HEK293 (cell line): ENCODE results near the gene SMIM14.

ENCODE experiments used
- CTCF ChIA-PET: fragments of 350-600 bp; formaldehyde crosslinking; extraction: SDS; loops from one replicate; lab custom pipeline; 2021; ENCODE audit warnings: antibody characterized with exemption; lab: Yijun Ruan, JAX
- POLR2A ChIA-PET: fragments of 300-600 bp; formaldehyde crosslinking; extraction: SDS; loops from one replicate; lab custom pipeline; 2020; ENCODE audit warnings: antibody characterized with exemption, inconsistent platforms; lab: Yijun Ruan, JAX
- H3K27ac ChIP-seq: fragments of 200-500 bp; sonication (Bioruptor generic); 2 replicates; pipeline ENCODE4 v1.5.1; 2014; ENCODE audit warnings: low read depth, low read length, control low read depth, inconsistent platforms; ENCODE audit errors: extremely low read depth
- H3K36me3 ChIP-seq, 2 experiments: fragments of 200-500 bp in 1 of 2; sonication (Bioruptor generic) in 1 of 2; 1 replicate in 1 of 2; 2 replicates in 1 of 2; pipeline ENCODE4 v1.5.1; 2014 to 2017; ENCODE audit warnings: inconsistent platforms in 2 of 2, low read length in 2 of 2; ENCODE audit not compliant: control insufficient read depth in 2 of 2, insufficient read depth in 1 of 2
- H3K4me1 ChIP-seq: fragments of 200-500 bp; sonication (Bioruptor generic); 2 replicates; pipeline ENCODE4 v1.5.1; 2014; ENCODE audit warnings: mild to moderate bottlenecking, low read length, inconsistent platforms; ENCODE audit not compliant: control insufficient read depth, insufficient read depth
- H3K4me3 ChIP-seq: 2 replicates; pipeline ENCODE4 v1.5.1; 2011; ENCODE audit warnings: low read depth, mild to moderate bottlenecking, control low read depth, low read length, moderate library complexity
- H3K9me3 ChIP-seq: fragments of 200-500 bp; sonication (Bioruptor generic); 2 replicates; pipeline ENCODE4 v1.5.1; 2014; ENCODE audit warnings: low read depth, low read length, inconsistent platforms; ENCODE audit not compliant: control insufficient read depth, insufficient read depth
- BCL11A ChIP-seq: fragments of 450-650 bp; formaldehyde crosslinking; IDR thresholded peaks from 2 replicates; pipeline ENCODE4 v1.5.1; 2016; ENCODE audit warnings: low read depth, missing biosample characterization, missing genetic modification characterization
- ELK4 ChIP-seq: IDR thresholded peaks from 2 replicates; pipeline ENCODE4 v1.6.1; 2011; ENCODE audit warnings: mild to moderate bottlenecking, low read depth, low read length, borderline replicate concordance
- KLF1 ChIP-seq: fragments of 450-650 bp; formaldehyde crosslinking; IDR thresholded peaks from 2 replicates; pipeline ENCODE4 v1.5.1; 2016; ENCODE audit warnings: missing biosample characterization, missing genetic modification characterization
- OSR2 ChIP-seq: fragments of 450-650 bp; formaldehyde crosslinking; IDR thresholded peaks from 2 replicates; pipeline ENCODE4 v1.5.1; 2016; ENCODE audit warnings: missing biosample characterization, missing genetic modification characterization
- PATZ1 ChIP-seq: fragments of 450-650 bp; formaldehyde crosslinking; IDR thresholded peaks from 2 replicates; pipeline ENCODE4 v1.5.1; 2016; ENCODE audit warnings: missing biosample characterization, missing genetic modification characterization
- PRDM6 ChIP-seq: fragments of 450-650 bp; formaldehyde crosslinking; IDR thresholded peaks from 2 replicates; pipeline ENCODE4 v1.5.1; 2017; ENCODE audit warnings: missing biosample characterization, missing genetic modification characterization
- WT1 ChIP-seq: fragments of 450-650 bp; formaldehyde crosslinking; IDR thresholded peaks from 2 replicates; pipeline ENCODE4 v1.5.1; 2016; ENCODE audit warnings: missing biosample characterization, missing genetic modification characterization
- ZEB2 ChIP-seq: fragments of 450-650 bp; formaldehyde crosslinking; IDR thresholded peaks from 2 replicates; pipeline ENCODE4 v1.5.1; 2016; ENCODE audit warnings: missing biosample characterization, missing genetic modification characterization
- ZFP41 ChIP-seq: fragments of 450-650 bp; formaldehyde crosslinking; IDR thresholded peaks from 2 replicates; pipeline ENCODE4 v1.5.1; 2016; ENCODE audit warnings: missing biosample characterization, missing genetic modification characterization, borderline replicate concordance
- ZNF114 ChIP-seq: fragments of 450-650 bp; formaldehyde crosslinking; IDR thresholded peaks from 2 replicates; pipeline ENCODE4 v1.5.0; 2017; ENCODE audit warnings: missing biosample characterization, missing genetic modification characterization
- ZNF350 ChIP-seq: fragments of 450-650 bp; formaldehyde crosslinking; IDR thresholded peaks from 2 replicates; pipeline ENCODE4 v1.5.0; 2017; ENCODE audit warnings: missing biosample characterization, mild to moderate bottlenecking, missing genetic modification characterization
- ZNF514 ChIP-seq: fragments of 450-650 bp; formaldehyde crosslinking; IDR thresholded peaks from 2 replicates; pipeline ENCODE4 v1.5.1; 2016; ENCODE audit warnings: missing biosample characterization, missing genetic modification characterization
- ZNF530 ChIP-seq: fragments of 450-650 bp; formaldehyde crosslinking; IDR thresholded peaks from 2 replicates; pipeline ENCODE4 v1.5.1; 2016; ENCODE audit warnings: low read depth, missing biosample characterization, missing genetic modification characterization
- ZNF558 ChIP-seq: fragments of 450-650 bp; formaldehyde crosslinking; IDR thresholded peaks from 2 replicates; pipeline ENCODE4 v1.5.1; 2016; ENCODE audit warnings: missing biosample characterization, missing genetic modification characterization
- ZNF580 ChIP-seq: fragments of 450-650 bp; formaldehyde crosslinking; IDR thresholded peaks from 2 replicates; pipeline ENCODE4 v1.5.1; 2016; ENCODE audit warnings: missing biosample characterization, missing genetic modification characterization
- ZNF600 ChIP-seq: fragments of 450-650 bp; formaldehyde crosslinking; IDR thresholded peaks from 2 replicates; pipeline ENCODE4 v1.5.1; 2016; ENCODE audit warnings: missing biosample characterization, missing genetic modification characterization
- ZSCAN30 ChIP-seq: fragments of 450-650 bp; IDR thresholded peaks from 2 replicates; pipeline ENCODE4 v1.5.1; 2018; ENCODE audit warnings: missing biosample characterization, mild to moderate bottlenecking, missing genetic modification characterization, moderate library complexity

SMIM14 gene

GRCh38 chr4:39614487-39615162 lies 24.0 kb downstream of the SMIM14 start:
- Histone ChIP-seq H3K36me3 (no peaks in the 10 kb centered on the region), H3K4me1 (no peaks in the 10 kb centered on the region), H3K4me3 (no peak overlapping the region), H3K27ac (no peak overlapping the region), H3K9me3 (no peaks in the 10 kb centered on the region)
- ChIA-PET CTCF (no interaction called here), POLR2A (no interaction called here)
- peak; percentile 31; the same call in 1 of the 2 replicates for TF ChIP-seq ZNF600 (tag by site-specific recombination)
- no peak for TF ChIP-seq ZNF114

- POLR2A ChIA-PET, result interaction anchor here (0.6 to 0.8 kb wide), 2 partner anchors 25 to 154 kb away, joined by 3 to 7 read pairs; partner anchors contain the start of gene SMIM14
- Histone ChIP-seq H3K36me3 (no peaks in the 10 kb centered on the region), H3K9me3 (no peaks in the 10 kb centered on the region), H3K4me3 (no peak overlapping the region), H3K4me1 (no peaks in the 10 kb centered on the region), H3K27ac (no peak overlapping the region)
- TF ChIP-seq ELK4 (no peak), ZFP41 (no peak), PRDM6 (tag by site-specific recombination) (peak; percentile 78), ZEB2 (tag by site-specific recombination) (no peak), KLF1 (tag by site-specific recombination) (0 out of 2 replicates have a peak, but pooled peaks have one; percentile 39)
- CTCF ChIA-PET, result interaction anchor here (0.6 kb wide), 1 partner anchor 83 kb away, joined by 3 read pairs; no protein-coding TSS in a partner anchor
Measured at GRCh38 chr4:39613093-39613656, 25.5 kb downstream of the SMIM14 start.

GRCh38 chr4:39609454-39609931 lies 29.2 kb downstream of the SMIM14 start:
- CTCF ChIA-PET, result interaction anchor here (0.6 kb wide), 1 partner anchor 25 kb away, joined by 5 read pairs; no protein-coding TSS in a partner anchor
- Histone ChIP-seq H3K27ac (no peak overlapping the region), H3K36me3 (no peaks in the 10 kb centered on the region), H3K9me3 (no peaks in the 10 kb centered on the region), H3K4me3 (no peak overlapping the region), H3K4me1 (no peaks in the 10 kb centered on the region)
- TF ChIP-seq ZNF558 (no peak), ZNF530 (tag by site-specific recombination) (no peak), BCL11A (tag by site-specific recombination) (no peak), OSR2 (tag by site-specific recombination) (no peak), ZSCAN30 (tag by site-specific recombination) (no peak), ZNF580 (tag by site-specific recombination) (no peak), WT1 (tag by site-specific recombination) (no peak), KLF1 (tag by site-specific recombination) (no peak), ZNF514 (tag by site-specific recombination) (no peak), PATZ1 (tag by site-specific recombination) (no peak), ZNF350 (tag by site-specific recombination) (no peak)
- POLR2A ChIA-PET, result no interaction called here
